ENCODE data around the gene LTBP1. TPM values are rescaled to one million over a fixed set of nuclear protein-coding genes. Genes with fewer than 3 reads are reported as not detected.
"Not testable (repeated sequence)": the region's sequence is repeated elsewhere in the genome, so short reads cannot be mapped to it uniquely, and the experiment has no call there.

Gene LTBP1
- total RNA-seq, 1 experiment from 2014 or later, result 28.5 TPM

GRCh38 chr2:32981612-32982011 lies 34.9 kb downstream of the LTBP1 start:
- H3K4me3 Mint-ChIP-seq, result no peak overlapping the region

GRCh38 chr2:32983193-32983924 lies 36.6 kb downstream of the LTBP1 start:
- H4K8ac ChIP-seq (replicated peaks; ENCODE audit: insufficient read length, low read depth, low read length); H3K23ac ChIP-seq (ENCODE audit: insufficient read length, low read depth, low read length); H3K27ac ChIP-seq (ENCODE audit: insufficient read length, low read depth, low read length); H2BK20ac ChIP-seq (ENCODE audit: low read depth, low read length, poor library complexity, severe bottlenecking); H3K4me1 Mint-ChIP-seq; H3K9ac ChIP-seq (ENCODE audit: extremely low read depth, insufficient read length, low read length); H3K79me2 ChIP-seq (ENCODE audit: insufficient read depth, low read length); H3K9me3 ChIP-seq (ENCODE audit: control insufficient read depth, low read depth, low read length); H3K4me2 ChIP-seq (ENCODE audit: insufficient read depth, insufficient read length, low read length); H2BK120ac ChIP-seq (ENCODE audit: low read depth, low read length, poor library complexity, severe bottlenecking); H2BK12ac ChIP-seq (ENCODE audit: insufficient read length, low read depth, low read length); H3K27me3 Mint-ChIP-seq (ENCODE audit: low read depth); H3K14ac ChIP-seq (ENCODE audit: insufficient read depth, low read length); H3K36me3 Mint-ChIP-seq (ENCODE audit: insufficient read depth in 1 of 3, low read depth in 3 of 3); H2AFZ ChIP-seq (ENCODE audit: low read length); H2AK5ac ChIP-seq (ENCODE audit: insufficient read length, low read length); H3K56ac ChIP-seq (ENCODE audit: insufficient read length, low read depth, low read length); H2BK5ac ChIP-seq (ENCODE audit: insufficient read length, low read length); H3K27me3 ChIP-seq (ENCODE audit: insufficient read depth, low read length); H3K9me3 Mint-ChIP-seq; H4K5ac ChIP-seq (ENCODE audit: insufficient read length, low read depth, low read length); H4K91ac ChIP-seq (ENCODE audit: insufficient read length, low read depth, low read length); H3K18ac ChIP-seq (ENCODE audit: insufficient read length, low read depth, low read length); H2BK15ac ChIP-seq (ENCODE audit: low read depth, low read length); H3T11ph ChIP-seq (ENCODE audit: low read length); H4K20me1 ChIP-seq (ENCODE audit: control insufficient read depth, insufficient read depth, insufficient read length); H3K23me2 ChIP-seq (ENCODE audit: insufficient read length, low read depth, low read length, poor library complexity, severe bottlenecking); H3K27ac Mint-ChIP-seq; H3K79me1 ChIP-seq (ENCODE audit: insufficient read depth, low read depth, low read length, poor library complexity, severe bottlenecking); H3K4me1 ChIP-seq (ENCODE audit: insufficient read depth, low read length); DNase-seq; H3K4me3 Mint-ChIP-seq; H3K4ac ChIP-seq (ENCODE audit: low read depth, low read length): not testable (repeated sequence)
- no CpG with 5 or more reads among the region's 5 CpGs for WGBS (ENCODE audit: extremely low coverage, insufficient read length, low lambda C conversion rate)

More at GRCh38 chr2:32981612-32982011, 34.9 kb downstream of the LTBP1 start:
- Mint-ChIP-seq H3K4me1 (peaks cover 7 to 10% of the 10 kb centered on the region in 2 experiments), H3K27me3 (ENCODE audit: low read depth) (no peaks in the 10 kb centered on the region), H3K27ac (peak overlapping the region in 1 of 3 experiments; percentile 23; a peak in 1 of 7 replicates), H3K9me3 (peaks cover 0 to 4% of the 10 kb centered on the region in 2 experiments; a peak in 2 of 5 replicates), H3K36me3 (ENCODE audit: insufficient read depth in 1 of 3, low read depth in 3 of 3) (peaks cover 7 to 9% (median 8%) of the 10 kb centered on the region in 3 experiments; a peak in 5 of 7 replicates)
- H3K23ac ChIP-seq (ENCODE audit: insufficient read length, low read depth, low read length), result no peak overlapping the region
- H3K18ac ChIP-seq (ENCODE audit: insufficient read length, low read depth, low read length), result no peak overlapping the region
- H2BK12ac ChIP-seq (ENCODE audit: insufficient read length, low read depth, low read length), result no peak overlapping the region
- H2BK20ac ChIP-seq (ENCODE audit: low read depth, low read length, poor library complexity, severe bottlenecking), result no peak overlapping the region
- no peak overlapping the region for H3K27ac ChIP-seq (ENCODE audit: insufficient read length, low read depth, low read length)
- H2BK15ac ChIP-seq (ENCODE audit: low read depth, low read length), result no peak overlapping the region
- no peaks in the 10 kb centered on the region for H3K79me1 ChIP-seq (ENCODE audit: insufficient read depth, low read depth, low read length, poor library complexity, severe bottlenecking)
- H4K91ac ChIP-seq (ENCODE audit: insufficient read length, low read depth, low read length), result no peak overlapping the region
- no peak for TF ChIP-seq CTCF (conservative IDR thresholded peaks at IDR 0.05)
- no CpG with 5 or more reads among the region's 4 CpGs for whole genome bisulfite sequencing (ENCODE audit: extremely low coverage, insufficient read length, low lambda C conversion rate)
- no peak overlapping the region for H3K56ac ChIP-seq (ENCODE audit: insufficient read length, low read depth, low read length)
- no peaks in the 10 kb centered on the region for H3K4me1 ChIP-seq (ENCODE audit: insufficient read depth, low read length)
- no peak overlapping the region for H3K9ac ChIP-seq (ENCODE audit: extremely low read depth, insufficient read length, low read length)
- H2BK120ac ChIP-seq (ENCODE audit: low read depth, low read length, poor library complexity, severe bottlenecking), result no peak overlapping the region
- H3K79me2 ChIP-seq (ENCODE audit: insufficient read depth, low read length), result no peaks in the 10 kb centered on the region
- no peaks in the 10 kb centered on the region for H3K9me3 ChIP-seq (ENCODE audit: control insufficient read depth, low read depth, low read length)
- H2AFZ ChIP-seq (ENCODE audit: low read length), result no peak overlapping the region
- no peak overlapping the region for H3K4me2 ChIP-seq (ENCODE audit: insufficient read depth, insufficient read length, low read length)
- H3K14ac ChIP-seq (ENCODE audit: insufficient read depth, low read length), result no peak overlapping the region
- no peaks in the 10 kb centered on the region for H4K20me1 ChIP-seq (ENCODE audit: control insufficient read depth, insufficient read depth, insufficient read length)
- no peak overlapping the region for H3T11ph ChIP-seq (ENCODE audit: low read length)
- no peak overlapping the region for H2AK5ac ChIP-seq (ENCODE audit: insufficient read length, low read length)
- no peak overlapping the region for H4K5ac ChIP-seq (ENCODE audit: insufficient read length, low read depth, low read length)
- H4K8ac ChIP-seq (replicated peaks; ENCODE audit: insufficient read length, low read depth, low read length), result no peak overlapping the region
- H3K27me3 ChIP-seq (ENCODE audit: insufficient read depth, low read length), result no peaks in the 10 kb centered on the region
- H3K23me2 ChIP-seq (ENCODE audit: insufficient read length, low read depth, low read length, poor library complexity, severe bottlenecking), result no peaks in the 10 kb centered on the region
- DNase-seq, result no peak
- no peak overlapping the region for H2BK5ac ChIP-seq (ENCODE audit: insufficient read length, low read length)
- no peak overlapping the region for H3K4ac ChIP-seq (ENCODE audit: low read depth, low read length)
